WTC11 (cell line): ENCODE data around the gene UCHL1.

Experiments
- CTCF ChIP-seq: fragments of 200-600 bp; IDR thresholded peaks from 2 replicates; pipeline ENCODE4 v1.8.0; 2022; ENCODE audit warnings: antibody characterized with exemption
- USF2 ChIP-seq: sonication (generic); formaldehyde crosslinking; IDR thresholded peaks from 2 replicates; pipeline ENCODE4 v1.8.1; 2023; ENCODE audit warnings: mild to moderate bottlenecking, missing genetic modification reagents, moderate library complexity

DNA sequence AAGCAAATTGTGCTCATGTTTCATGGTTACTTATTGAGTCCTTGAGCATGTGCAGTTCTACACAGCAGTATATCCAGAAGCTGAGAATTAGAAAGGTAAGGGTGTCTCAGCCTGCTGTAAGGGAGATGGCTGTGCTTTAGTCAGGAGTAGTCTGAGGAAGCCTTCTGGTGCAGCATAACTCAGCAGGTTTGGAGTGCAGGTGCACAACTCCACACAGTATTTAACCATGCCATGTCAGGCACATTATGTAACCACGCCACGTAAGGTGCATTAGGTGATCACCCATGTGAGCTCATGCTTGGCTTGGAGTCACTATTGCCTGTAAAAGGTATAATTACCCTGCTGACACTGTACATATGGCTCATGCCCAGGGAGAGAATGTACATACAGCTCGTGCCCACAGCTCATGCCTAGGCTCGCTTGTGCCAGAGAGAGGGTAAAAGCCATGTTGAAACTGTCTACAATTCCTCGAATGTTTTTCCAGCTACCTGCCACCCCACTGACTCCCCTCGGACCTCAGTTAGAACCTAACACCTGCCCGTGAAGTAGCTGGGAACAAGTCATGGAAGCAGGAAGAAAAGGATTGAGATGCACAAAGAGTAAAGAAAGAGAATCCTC is 37.8 kb downstream of the UCHL1 start:
- TF ChIP-seq CTCF (no peak), USF2 (CRISPR knock-in tag) (no peak)
